Ovary (tissue), 3 donors: ENCODE measurements around the gene GSG1L2.

ENCODE experiments used
- POLR2A ChIP-seq: fragments of 450-650 bp; IDR thresholded peaks from one replicate; pipeline ENCODE4 v1.6.1; 2017; ENCODE audit warnings: antibody characterized with exemption, mild to moderate bottlenecking, moderate library complexity
- TF ChIP-seq, protein P1 (sequence below), 3 donors: fragments of 450-650 bp in 2 of 3; fragments of 200-600 bp in 1 of 3; IDR thresholded peaks; one replicate each; pipeline versions ENCODE4 v1.5.1 to v1.8.0; 2016 to 2022; ENCODE audit warnings: antibody characterized with exemption in 3 of 3, mild to moderate bottlenecking in 1 of 3
- donor health status: DM: no; HTN: no; CAD: no.

DNA sequence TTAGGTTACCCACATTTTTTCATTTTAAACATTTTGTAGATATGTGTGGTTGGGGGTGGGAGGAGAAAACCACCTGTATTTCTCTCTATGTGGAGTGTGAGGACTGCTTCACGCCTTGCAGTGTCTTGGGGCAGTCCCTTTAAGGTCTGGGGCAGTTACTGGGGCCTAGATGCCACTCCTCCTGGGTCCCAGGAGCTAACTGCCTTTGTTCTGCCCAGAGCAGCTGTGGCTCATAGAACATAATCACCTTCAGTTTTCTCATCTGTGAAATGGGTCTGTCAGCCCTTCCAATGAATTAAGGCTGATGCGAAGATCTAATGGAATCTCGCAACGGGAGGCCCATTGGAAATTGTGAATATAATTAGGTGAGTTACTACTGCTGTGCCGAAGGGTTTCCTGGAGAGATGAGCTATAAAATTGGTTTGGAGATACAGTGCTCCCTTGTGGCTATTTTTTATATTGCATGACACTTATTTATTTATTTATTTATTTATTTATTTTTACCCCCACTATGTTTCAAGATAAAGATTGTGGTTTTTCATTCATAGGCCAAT is 53.4 kb downstream of the GSG1L2 start:
- TF ChIP-seq, protein P1, sequence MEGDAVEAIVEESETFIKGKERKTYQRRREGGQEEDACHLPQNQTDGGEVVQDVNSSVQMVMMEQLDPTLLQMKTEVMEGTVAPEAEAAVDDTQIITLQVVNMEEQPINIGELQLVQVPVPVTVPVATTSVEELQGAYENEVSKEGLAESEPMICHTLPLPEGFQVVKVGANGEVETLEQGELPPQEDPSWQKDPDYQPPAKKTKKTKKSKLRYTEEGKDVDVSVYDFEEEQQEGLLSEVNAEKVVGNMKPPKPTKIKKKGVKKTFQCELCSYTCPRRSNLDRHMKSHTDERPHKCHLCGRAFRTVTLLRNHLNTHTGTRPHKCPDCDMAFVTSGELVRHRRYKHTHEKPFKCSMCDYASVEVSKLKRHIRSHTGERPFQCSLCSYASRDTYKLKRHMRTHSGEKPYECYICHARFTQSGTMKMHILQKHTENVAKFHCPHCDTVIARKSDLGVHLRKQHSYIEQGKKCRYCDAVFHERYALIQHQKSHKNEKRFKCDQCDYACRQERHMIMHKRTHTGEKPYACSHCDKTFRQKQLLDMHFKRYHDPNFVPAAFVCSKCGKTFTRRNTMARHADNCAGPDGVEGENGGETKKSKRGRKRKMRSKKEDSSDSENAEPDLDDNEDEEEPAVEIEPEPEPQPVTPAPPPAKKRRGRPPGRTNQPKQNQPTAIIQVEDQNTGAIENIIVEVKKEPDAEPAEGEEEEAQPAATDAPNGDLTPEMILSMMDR (IDR thresholded peaks at IDR 0.05): peak in 1 of 3 donors; percentile 28
- TF ChIP-seq POLR2A: no peak
